ENCODE results near the gene OGDH.
"Not testable (repeated sequence)": the region's sequence is repeated elsewhere in the genome, so short reads cannot be mapped to it uniquely, and the experiment has no call there.

Gene OGDH

DNA sequence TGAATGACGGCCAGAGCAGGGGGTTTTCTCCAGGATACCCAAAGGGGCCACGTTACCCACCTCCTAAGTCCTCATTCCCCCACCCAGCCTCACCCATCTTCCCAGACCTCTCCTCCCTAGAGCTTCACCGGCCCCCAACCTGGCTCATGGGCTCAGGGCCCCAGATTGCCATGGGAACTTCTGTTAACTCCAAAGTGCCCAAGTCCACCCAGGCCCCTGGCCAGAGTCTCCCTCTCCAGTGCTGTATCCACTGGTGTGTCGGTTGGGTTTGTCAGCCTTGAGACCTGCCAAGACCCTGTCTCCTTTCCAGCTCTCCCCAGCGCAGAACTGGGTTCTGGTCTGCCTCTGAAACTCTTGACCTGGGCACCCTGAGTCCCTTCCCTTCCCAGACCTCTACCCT is 105.1 kb downstream of the OGDH start:
- DNase-seq: no peak

DNA sequence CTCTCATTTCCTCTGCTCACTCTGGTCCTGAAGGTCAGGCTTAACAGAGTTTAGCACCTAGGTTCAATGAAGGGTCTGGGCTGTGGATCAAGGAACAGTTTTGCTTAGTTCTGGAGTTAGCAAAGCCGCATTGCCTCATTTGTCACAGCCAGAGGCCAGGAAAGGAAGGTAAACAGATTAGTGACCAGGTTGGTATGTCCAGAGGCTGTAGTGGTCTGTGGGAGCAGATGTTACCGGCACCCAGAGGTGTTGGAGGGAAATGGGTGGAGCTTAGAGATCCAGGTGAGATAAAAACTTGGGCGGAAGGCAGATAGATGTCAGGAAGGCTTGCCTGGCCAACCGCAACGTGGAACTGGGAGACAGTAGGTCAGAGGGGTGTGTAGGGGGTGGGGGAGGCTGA is 105.6 kb downstream of the OGDH start:
- DNase-seq: no peak

DNA sequence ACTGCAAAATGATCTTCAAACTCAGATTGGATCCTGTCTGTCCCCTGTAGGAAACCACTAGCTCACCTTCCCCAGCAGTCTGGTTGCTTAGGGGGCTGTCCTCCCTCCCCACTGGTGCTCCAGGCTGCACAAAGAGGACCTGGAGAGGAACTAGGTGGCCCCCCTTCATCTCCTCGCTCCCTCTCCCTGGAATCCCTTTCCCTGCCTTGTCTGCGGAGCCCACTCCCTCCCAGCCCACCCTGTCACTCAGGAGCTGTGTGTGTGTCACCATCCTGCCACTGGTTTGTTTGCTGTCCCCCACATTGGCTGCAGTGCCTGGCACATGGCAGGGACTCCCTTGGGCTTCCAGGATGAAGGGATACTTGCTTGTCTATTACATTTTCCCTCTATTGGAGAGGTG is 106.7 kb downstream of the OGDH start:
- no peak for DNase-seq

DNA sequence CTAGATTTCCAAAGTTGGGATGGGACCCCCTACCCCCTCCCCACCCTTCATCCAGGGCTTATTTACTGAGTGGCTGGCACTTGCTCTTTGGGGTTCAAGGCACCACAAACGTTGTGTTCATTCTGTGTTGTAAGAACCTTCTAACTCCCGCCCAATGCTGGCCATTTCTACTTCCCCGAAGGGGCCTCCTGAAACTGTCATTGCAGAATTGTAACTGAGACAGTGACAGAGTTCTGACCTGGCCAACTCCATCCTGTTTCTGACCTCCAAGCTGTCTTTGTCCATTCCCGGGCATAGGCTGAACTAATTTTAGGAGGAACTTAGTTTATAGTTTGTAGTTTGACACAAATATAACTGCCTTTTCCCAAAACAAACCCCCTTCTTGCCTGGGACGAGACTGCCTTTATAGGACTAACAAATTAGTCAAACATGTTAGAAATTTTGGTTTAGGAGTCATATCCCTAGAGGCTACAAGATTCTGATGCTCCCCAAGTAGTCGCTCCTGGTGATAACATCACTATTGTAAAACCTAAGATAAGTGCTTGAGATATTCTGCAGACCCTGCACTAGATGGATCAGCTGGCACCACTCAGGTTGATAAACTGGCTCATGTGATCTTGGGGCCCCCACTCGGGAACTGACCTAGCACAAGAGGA is 107.4 kb downstream of the OGDH start:
- no peak for DNase-seq

DNA sequence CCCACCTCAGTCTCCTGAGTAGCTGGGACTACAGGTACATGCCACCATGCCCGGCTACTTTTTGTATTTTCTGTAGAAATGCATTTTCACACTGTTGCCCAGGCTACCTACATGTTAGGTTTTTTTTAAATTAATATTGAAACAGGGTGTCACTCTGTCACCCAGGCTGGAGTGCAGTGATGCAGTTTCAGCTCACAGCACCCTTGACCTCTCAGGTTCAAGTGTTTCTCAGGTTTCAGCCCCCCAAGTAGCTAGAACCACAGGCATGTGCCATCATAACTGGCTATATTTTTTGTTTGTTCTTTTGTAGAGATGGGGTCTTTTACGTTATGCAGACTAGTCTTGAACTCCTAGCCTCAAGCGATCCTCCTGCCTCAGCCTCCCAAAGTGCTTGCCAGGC is 109.8 kb downstream of the OGDH start:
- DNase-seq: no peak

DNA sequence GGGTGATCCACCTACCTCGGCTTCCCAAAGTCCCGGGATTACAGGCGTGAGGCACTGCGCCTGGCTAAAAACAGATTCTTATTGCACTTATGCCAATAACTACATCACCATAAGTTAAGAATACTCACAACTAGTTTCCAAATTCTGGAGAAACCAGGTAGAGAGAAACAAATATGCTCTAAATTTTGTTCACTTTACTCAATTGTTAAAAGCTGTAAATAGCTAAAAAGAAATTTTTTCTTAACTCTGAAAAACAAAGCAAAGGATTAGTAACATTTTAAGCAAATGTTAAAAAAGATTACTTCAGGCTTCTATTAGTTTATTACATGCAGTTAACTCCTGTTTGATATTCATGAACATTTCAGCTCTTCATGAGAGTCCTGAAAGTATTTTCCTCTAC is 113.9 kb downstream of the OGDH start:
- DNase-seq: no peak

DNA sequence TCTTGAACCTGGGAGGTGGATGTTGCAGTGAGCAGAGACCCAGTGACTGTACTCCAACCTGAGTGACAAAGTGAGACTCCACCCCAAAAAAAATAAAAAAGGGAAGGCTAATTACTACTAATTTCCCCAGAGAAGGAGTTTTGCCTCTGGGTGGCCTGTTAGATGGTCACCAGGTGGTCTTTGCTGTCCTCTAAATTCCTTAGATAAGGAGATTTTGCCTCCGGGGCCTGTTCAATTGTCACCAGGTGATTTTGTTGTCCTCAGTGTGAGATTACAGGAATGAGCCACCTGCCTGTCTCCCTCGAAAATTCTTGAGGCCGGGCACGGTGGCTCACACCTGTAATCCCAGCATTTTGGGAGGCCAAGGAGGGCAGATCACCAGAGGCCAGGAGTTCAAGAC is 117.8 kb downstream of the OGDH start:
- no peak for DNase-seq

DNA sequence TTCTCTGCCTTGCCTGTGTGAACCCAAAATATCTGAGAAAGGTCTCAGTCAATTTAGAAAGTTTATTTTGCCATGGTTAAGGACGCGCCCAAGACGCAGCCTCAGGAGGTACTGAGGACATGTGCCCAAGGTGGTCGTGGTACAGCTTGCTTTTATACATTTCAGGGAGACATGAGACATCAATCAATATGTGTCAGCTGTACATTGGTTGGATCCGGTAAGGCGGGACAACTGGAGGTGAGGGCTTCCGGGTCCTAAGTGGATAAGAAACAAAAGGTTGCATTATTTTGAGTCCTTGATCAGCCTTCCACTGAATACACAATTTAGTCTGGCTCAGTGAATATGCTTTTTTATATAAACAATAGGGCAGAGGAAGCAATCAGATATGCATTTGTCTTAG is 119.8 kb downstream of the OGDH start:
- DNase-seq: not testable (repeated sequence)

DNA sequence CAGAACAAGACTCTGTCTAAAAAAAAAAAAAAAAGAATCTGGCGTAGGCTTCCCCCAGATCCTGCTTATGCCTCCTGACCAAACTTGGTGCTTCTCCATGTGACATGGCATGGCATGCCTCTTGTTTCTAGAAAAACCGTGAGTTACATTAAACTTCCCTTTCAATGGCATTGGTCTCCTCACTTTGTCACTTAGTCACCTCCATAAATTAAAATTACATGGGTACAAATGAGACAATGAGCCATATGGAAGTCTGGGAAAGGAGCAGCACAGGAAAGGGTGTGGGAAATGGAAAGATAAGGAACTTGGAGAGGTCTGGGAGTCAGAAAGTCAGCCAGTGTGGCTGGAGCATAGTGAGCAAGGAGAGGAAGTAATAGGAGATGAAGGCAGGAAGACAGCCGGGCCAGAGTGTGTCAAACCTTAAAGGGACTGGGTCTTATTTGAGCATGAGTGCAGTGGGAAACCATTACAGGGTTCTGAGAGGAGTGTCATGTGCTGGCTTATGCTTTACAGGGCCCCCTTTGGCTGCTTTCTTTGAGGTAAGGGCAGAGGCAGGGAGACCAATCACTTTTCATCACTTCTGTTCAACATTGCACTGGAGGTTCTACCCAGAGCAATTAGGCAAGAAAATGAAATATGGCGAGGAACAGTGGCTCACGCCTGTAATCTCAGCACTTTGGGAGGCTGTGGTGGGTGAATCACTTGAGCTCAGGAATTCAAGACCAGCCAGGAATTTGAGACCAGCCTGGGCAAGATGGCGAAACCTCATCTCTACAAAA is 120.9 kb downstream of the OGDH start:
- no peak for DNase-seq

DNA sequence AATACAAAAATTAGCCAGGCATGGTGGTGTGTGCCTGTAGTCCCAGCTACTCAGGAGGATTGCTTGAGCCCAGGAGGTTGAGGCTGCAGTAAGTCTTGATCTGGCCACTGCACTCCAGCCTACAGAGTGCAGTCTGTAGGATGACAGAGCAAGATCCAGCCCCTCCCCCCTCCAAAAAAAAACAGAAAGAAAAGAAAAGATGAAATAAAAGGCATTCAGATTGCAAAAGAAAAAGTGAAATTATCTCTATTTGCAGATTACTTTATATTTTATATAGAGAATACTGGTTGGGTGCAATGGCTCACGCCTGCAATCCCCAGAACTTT is 121.5 kb downstream of the OGDH start:
- no peak for DNase-seq

DNA sequence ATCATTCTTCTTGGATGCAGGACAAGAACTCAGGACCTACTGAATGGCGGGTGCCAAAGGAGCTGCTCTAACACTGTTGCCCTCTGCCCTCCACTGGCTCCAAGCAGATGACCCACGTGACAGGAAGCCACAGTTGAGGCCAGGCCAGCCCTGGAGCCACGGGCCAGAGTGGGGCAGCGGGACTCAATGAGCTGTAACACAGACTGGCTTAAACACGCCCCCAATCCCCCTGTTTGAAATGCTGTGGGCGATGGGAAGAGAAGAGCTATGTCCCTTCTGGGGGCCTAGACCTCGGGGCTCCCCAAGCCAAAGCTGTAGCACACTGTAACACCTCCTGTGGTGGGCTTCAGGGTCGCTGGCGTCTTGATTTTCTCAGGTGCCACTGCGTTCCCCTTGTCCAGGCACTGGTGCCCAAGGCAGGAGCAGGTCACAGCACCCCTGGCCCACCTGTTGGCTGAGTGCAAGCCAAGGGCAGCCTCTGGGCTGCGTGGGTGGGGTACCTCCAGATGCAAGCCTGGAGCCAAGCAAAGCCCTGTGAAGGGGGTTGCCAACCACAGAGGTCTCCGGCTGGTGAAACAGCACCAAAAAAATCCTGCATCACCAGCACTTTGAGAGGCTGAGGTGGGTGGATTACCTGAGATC is 123.6 kb downstream of the OGDH start:
- no peak for DNase-seq

DNA sequence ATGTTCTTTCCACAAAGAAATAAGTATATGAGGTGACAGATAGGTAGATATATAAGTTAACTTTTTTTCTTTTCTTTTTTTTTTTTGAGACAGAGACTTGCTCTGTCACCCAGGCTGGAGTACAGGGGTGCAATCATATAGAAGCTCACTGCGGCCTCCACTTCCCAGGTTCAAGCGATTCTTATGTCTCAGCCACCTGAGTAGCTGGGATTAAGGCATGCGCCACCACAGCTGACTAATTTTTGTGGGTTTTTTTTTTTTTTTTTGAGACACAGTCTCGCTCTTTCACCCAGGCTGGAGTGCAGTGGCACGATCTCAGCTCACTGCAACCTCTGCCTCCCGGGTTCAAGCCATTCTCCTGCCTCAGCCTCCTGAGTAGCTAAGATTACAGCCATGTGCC is 126.5 kb downstream of the OGDH start:
- not testable (repeated sequence) for DNase-seq

DNA sequence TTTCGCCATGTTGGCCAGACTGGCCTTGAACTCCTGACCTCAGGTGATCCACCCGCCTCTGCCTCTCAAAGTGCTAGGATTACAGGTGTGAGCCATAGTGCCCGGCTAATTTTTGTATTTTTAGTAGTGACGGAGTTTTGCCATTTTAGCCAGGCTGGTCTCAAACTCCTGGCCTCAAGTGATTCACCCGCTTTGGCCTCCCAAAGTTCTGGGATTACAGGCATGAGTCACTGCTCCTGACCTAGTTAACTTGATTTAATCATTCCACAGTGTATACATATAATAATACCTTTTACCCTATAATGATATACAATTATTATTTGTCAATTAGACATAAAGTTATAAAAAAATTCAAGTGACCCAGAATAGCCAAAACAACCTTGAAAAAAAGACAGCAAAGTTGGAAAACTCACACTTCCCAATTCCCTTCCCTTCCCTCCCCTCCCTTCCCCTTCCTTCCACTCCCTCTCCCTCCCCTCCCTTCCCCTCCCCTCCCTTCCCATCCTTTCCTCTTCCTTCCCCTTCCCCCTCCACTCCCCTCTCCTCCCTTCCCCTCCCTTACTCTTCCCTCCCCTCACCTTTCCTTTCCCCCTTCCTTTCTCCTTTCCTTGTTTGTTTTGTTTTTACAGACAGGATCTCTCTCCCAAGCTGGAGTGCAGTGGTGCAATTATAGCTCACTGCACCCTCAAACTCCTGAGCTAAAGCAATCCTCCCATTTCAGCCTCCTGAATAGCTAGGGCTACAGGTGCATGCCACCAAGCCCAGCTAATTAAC is 127.5 kb downstream of the OGDH start:
- no peak for DNase-seq

DNA sequence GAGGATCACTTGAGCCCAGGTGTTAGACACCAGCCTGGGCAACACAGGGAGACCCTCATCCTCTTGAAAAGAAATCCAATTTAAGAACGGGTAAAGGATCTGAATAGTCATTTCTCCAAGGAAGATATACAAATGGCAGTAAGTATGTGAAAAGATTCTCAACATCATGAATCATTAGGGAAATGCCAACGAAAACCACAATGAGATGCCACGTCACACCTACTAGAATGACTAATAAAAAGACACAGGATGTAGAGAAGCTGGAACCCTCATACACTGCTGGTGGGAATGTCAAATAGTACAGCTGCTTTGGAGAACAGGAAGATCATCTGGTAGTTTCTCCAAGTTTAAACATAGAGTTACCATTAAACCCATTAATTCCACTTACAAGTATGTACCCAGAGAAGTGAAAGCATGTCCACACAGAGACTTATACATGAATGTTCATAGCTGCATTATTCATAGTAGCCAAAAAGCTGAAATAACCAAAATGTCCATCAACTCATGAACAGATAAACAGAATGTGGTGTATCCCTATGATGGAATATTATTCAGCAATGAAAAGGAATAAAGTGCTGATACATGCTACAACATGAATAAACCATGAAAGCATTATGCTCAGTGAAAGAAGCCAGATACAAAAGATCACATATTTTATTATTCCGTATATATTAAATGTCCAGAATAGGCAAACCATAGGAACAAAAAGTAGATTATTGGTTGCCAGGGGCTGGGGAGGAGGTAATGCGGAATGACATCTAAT is 129.2 kb downstream of the OGDH start:
- DNase-seq: no peak

DNA sequence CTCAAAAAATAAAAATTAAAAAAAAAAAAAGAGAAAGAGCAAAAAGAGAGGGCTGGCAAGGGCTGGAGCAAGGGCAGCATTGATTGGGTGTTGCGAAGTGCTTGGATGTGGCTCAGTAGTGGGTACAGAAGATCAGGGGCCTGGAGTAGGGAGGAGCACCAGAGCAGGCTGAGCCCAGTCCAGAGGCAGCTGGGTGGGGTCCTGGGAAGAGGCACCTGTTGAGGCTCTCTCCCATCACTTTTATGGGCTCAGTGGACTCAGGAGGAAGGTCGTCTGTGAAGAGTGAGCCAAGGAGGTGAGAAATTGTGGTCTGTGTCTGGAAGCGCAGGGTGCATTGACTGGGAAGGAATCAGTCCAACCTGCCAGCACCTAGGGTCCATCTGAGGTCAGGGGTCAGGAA is 130.5 kb downstream of the OGDH start:
- no peak for DNase-seq

DNA sequence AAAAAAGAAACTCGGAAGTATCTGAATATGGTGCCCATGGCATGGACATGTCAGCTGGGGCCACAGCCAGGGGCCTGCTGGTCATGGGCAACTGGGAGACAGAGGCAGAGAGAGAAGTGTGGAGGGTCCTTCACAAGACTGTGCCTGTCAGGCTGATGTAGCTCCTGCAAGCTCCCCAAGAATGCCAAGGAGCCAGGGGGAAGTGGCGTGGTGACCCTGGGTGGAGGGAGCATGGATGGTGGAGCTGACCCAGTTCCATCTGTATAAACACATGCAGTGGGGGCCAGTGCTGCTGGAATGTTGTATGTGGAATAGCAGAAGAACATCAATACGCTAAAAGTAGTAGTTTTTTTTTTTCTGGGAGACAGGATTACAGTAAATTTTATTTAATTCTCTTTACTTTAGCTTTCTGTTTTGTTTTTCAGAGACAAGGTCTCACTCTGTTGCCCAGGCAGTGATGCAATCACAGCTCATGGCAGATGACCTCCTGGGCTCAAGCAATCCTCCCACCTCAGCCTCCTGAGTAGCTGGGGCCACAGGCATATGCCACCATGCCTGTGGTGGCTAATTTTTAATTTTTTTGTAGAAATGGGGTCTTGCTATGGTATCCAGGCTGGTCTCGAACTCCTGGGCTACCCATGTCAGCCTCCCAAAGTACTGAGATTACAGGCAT is 131.8 kb downstream of the OGDH start:
- DNase-seq: no peak

DNA sequence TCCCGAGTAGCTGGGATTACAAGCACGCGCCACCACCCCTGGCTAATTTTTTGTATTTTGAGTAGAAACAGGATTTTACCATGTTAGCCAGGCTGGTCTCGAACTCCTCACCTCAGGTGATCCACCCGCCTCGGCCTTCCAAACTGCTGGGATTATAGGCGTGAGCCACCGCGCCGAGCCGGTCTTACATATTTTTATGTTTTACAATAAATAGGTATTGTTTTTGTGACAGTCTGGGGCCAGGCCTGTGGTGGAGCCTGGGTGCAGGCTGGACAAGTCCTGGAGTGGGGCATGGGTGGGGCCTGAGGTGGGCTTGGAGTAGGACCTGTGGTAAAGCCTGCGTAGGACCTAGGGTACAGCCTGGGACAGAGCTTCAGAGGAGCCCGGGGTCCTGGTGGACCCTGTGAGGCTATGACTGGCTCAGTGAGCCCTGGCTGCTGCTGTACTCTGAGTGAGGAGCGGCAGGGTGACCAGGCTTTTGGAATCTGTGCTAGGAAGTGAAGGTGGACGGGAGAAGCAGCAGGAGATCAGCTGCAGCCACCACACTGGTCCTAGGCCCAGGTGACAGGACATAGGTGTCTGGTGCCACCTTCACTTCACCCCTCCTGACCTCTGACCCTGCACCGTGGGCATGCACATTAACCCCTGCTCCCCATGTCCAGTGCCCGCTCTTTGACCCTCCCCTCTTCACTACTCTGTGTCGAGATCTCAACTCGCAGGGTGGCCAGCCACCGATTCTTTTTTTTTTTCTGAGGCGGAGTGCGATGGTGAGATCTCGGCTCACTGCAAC is 132.6 kb downstream of the OGDH start:
- DNase-seq: no peak

DNA sequence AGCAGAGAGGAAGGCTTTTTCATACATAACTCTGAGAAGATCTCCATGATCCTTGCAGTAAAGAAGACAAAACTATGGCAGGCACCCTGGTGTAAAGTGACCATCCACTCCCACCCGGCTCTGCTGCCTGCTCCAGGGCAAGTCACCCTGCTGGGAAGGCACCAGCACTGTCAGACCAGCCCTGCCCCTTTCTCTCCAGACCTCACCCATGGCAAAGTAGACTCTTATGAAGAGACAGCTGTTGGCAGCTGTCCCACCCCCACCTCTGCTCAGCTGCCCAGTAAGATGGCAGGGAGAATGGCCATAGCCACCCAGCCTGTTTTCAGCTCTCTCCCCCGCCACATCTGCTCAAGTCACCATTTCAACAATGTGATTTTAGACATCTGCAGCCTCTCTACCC is 133.6 kb downstream of the OGDH start:
- no peak for DNase-seq

DNA sequence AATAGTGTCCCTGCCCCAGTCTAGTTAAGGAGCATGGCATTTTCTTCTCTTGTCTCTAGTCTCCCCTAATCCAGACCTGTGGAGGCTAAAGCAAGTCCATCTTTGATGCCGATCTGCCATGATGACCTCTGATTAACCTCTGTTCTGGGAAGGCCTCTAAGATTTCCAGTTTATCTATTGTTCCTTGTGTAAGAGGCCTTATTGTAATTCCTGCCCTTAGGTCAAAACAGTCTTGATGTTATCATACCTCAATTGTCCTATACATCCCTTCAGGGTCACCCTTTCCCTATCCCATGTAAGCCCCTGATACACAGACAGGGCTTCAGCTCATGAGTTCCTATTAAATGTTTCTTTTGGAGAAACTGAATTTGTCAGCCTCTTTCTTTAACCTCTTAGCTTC is 137.3 kb downstream of the OGDH start:
- DNase-seq: no peak

DNA sequence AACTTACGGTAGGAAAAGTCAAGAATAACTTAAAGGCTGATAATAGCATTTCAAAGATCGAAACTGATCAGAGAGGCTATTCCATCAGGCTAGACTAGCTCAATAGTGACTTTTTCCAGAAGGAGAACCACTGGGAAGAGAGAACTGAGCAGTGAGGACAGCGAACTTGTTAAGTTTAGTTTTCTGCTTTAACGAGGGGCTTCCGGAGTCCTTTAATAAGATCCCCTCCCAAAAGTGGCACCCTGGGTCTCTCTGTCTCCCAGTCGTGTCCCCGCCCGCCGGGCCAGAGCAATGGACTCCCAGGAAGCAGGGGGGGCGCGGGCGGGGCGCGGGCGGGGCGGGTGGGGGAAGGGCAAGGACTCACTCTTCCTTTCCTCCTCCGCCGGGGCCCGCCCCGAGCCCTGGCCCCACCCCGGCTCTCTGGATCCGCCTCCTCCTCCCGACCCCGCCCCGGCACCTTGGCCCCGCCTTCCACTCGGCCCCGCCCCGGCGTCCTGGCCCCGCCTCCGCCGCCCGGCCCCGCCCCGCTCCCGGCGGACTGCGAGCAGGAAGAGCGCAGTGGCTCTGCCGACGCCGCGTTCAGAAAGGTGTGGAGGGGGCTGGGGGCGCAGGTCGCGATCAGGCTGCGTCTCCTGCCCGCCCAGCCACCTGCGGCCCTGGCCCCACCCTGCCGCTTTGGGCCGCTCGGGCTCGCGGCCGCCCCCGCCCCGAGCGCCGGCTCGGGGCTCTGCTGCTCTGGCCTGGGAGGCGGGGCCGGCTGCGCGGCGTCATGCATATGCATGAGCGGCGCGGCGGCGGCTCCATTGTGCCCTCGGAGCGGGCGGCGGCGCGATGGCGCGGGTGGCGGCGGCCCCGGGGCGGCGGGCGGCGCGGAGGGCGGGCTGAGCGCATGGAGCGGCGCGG is 141.9 kb downstream of the OGDH start, which contains the start of gene ZMIZ2:
TSS of gene ZMIZ2 (plus strand) at position 803 of the 903 bp plus-strand sequence. CDS start 7,403 bp downstream, outside the sequence.
- peak; percentile 31 for DNase-seq

Measured in NCI-H187 treated with DMSO at 0.1 percent for 48 hours (cell line).